Caco-2 (cell line): Measurements from ENCODE around the gene RHPN2. TPM values are rescaled to one million over a fixed set of nuclear protein-coding genes. Genes with fewer than 3 reads are reported as not detected.
A peak's percentile ranks its signal among the peaks of the same experiment; 100 is the strongest.

ENCODE experiments used
- BruUV-seq: library from RNA; stranded (reverse); fragments of 400-500 nt; replicated peaks from 2 replicates; lab custom pipeline; 2021; lab: Mats Ljungman, UMichigan
- CTCF ChIA-PET: fragments of 300-600 bp; sonication (Branson Sonifier 250); formaldehyde crosslinking; loops from one replicate; lab custom pipeline; 2022; ENCODE audit warnings: antibody characterized with exemption; lab: Charles Lee
- POLR2A ChIA-PET: fragments of 300-600 bp; sonication (Branson Sonifier 250); formaldehyde crosslinking; loops from one replicate; lab custom pipeline; 2022; ENCODE audit warnings: antibody characterized with exemption; lab: Charles Lee
- DNase-seq, 2 experiments: peaks; one replicate each; pipeline versions ENCODE4 v3.0.0 to v3.0.0-alpha.2; 2020 to 2022
- H3K27me3 ChIP-seq: replicated peaks from 2 replicates; pipeline ENCODE4 v1.6.0; 2011; ENCODE audit warnings: low read length; ENCODE audit not compliant: control insufficient read depth, insufficient read depth
- H3K36me3 ChIP-seq: 2 replicates; pipeline ENCODE4 v1.5.1; 2011; ENCODE audit warnings: low read length; ENCODE audit not compliant: control insufficient read depth, insufficient read depth
- H3K4me1 ChIP-seq: fragments of 250-450 bp; sonication (Bioruptor Pico); 2 replicates; pipeline ENCODE4 v1.5.1; 2020; ENCODE audit warnings: mild to moderate bottlenecking
- H3K4me3 ChIP-seq: 2 replicates; pipeline ENCODE4 v1.5.1; 2011; ENCODE audit warnings: low read depth, mild to moderate bottlenecking, control low read depth, low read length
- H3K9me3 ChIP-seq: fragments of 250-450 bp; sonication (Bioruptor Pico); 2 replicates; pipeline ENCODE4 v1.5.1; 2020; ENCODE audit warnings: mild to moderate bottlenecking, moderate library complexity
- H3K27ac Mint-ChIP-seq: one replicate; pipeline ENCODE4 v1.8.0; 2022; ENCODE audit warnings: mixed read lengths; ENCODE audit not compliant: unreplicated experiment
- H3K27me3 Mint-ChIP-seq: one replicate; pipeline ENCODE4 v1.8.0; 2022; ENCODE audit warnings: mixed read lengths; ENCODE audit not compliant: insufficient read depth, unreplicated experiment
- H3K36me3 Mint-ChIP-seq: one replicate; pipeline ENCODE4 v1.8.0; 2022; ENCODE audit warnings: mild to moderate bottlenecking, mixed read lengths; ENCODE audit not compliant: insufficient read depth, unreplicated experiment
- H3K4me1 Mint-ChIP-seq: one replicate; pipeline ENCODE4 v1.8.0; 2022; ENCODE audit warnings: low read depth, mixed read lengths; ENCODE audit not compliant: unreplicated experiment
- H3K4me3 Mint-ChIP-seq: one replicate; pipeline ENCODE4 v1.8.0; 2022; ENCODE audit warnings: mild to moderate bottlenecking, moderate library complexity, mixed read lengths; ENCODE audit not compliant: unreplicated experiment
- H3K9me3 Mint-ChIP-seq: one replicate; pipeline ENCODE4 v1.8.0; 2022; ENCODE audit warnings: mixed read lengths; ENCODE audit not compliant: unreplicated experiment
- CTCF ChIP-seq, 2 experiments: fragments of 200-600 bp in 1 of 2; IDR thresholded peaks; 1 replicate in 1 of 2; 2 replicates in 1 of 2; pipeline versions ENCODE4 v1.5.1 to v1.8.0; 2011 to 2022; ENCODE audit warnings: antibody characterized with exemption in 1 of 2, control low read depth in 1 of 2, inconsistent platforms in 1 of 2, low read depth in 1 of 2, low read length in 1 of 2, mild to moderate bottlenecking in 1 of 2, moderate library complexity in 1 of 2; ENCODE audit not compliant: insufficient read depth in 1 of 2, severe bottlenecking in 1 of 2, unreplicated experiment in 1 of 2
- intact Hi-C: fragments of 100-400 bp; cut with micrococcal nuclease; formaldehyde crosslinking; loops from one replicate; pipeline ENCODE4 v1.10.0; 2022; ENCODE audit not compliant: unreplicated experiment
- total RNA-seq: library from RNA; stranded (reverse); gene quantifications from 2 replicates; pipeline ENCODE4 v1.2.3, GENCODE V29; 2022

The RHPN2 gene
- total RNA-seq, 1 experiment from 2014 or later: 69.5 TPM

- Mint-ChIP-seq H3K4me3 (peak overlapping the region; percentile 38), H3K27me3 (no peaks in the 10 kb centered on the region), H3K27ac (peak overlapping the region; percentile 62), H3K4me1 (peaks cover 30% of the 10 kb centered on the region), H3K36me3 (peaks cover 66% of the 10 kb centered on the region), H3K9me3 (no peaks in the 10 kb centered on the region)
- peaks cover 25% of the 10 kb centered on the region for H3K4me1 ChIP-seq
- H3K36me3 ChIP-seq: peaks cover 4% of the 10 kb centered on the region
- CTCF ChIA-PET: interaction anchor here (0.6 kb wide), 1 partner anchor 95 kb away, joined by 3 read pairs; no protein-coding TSS in a partner anchor
- TF ChIP-seq CTCF (IDR thresholded peaks at IDR 0.05; ENCODE audit: insufficient read depth in 1 of 2, low read depth in 1 of 2, low read length in 1 of 2, severe bottlenecking in 1 of 2, unreplicated experiment in 1 of 2): peak in 1 of 2 experiments; percentile 14
- H3K27me3 ChIP-seq: no peaks in the 10 kb centered on the region
- H3K4me3 ChIP-seq: no peak overlapping the region
- BruUV-seq: no TSS peak
- POLR2A ChIA-PET: no interaction called here
- peak; percentile 37 to 54 for DNase-seq
- H3K9me3 ChIP-seq: no peaks in the 10 kb centered on the region
- intact Hi-C loops: no loop called here
Measured at GRCh38 chr19:33096005-33096404, 31.3 kb upstream of the RHPN2 start.

- CTCF ChIA-PET: interaction anchor here (0.6 kb wide), 3 partner anchors 21 to 123 kb away, joined by 3 to 5 read pairs (median 3); partner anchors contain the start of gene CEP89
- Histone ChIP-seq H3K4me1 (peaks cover 23% of the 10 kb centered on the region; the same call in 1 of the 2 replicates), H3K4me3 (no peak overlapping the region), H3K9me3 (no peaks in the 10 kb centered on the region), H3K27me3 (no peaks in the 10 kb centered on the region), H3K36me3 (peaks cover 4% of the 10 kb centered on the region)
- BruUV-seq: no TSS peak
- Mint-ChIP-seq H3K27ac (no peak overlapping the region), H3K9me3 (no peaks in the 10 kb centered on the region), H3K36me3 (peaks cover 67% of the 10 kb centered on the region), H3K4me1 (peaks cover 29% of the 10 kb centered on the region), H3K27me3 (no peaks in the 10 kb centered on the region), H3K4me3 (no peak overlapping the region)
- POLR2A ChIA-PET: no interaction called here
- no peak for TF ChIP-seq CTCF (IDR thresholded peaks at IDR 0.05; ENCODE audit: insufficient read depth in 1 of 2, low read depth in 1 of 2, low read length in 1 of 2, severe bottlenecking in 1 of 2, unreplicated experiment in 1 of 2)
- no peak for DNase-seq
- intact Hi-C loops: no loop called here
Measured at GRCh38 chr19:33094436-33095067, 29.9 kb upstream of the RHPN2 start.

DNA sequence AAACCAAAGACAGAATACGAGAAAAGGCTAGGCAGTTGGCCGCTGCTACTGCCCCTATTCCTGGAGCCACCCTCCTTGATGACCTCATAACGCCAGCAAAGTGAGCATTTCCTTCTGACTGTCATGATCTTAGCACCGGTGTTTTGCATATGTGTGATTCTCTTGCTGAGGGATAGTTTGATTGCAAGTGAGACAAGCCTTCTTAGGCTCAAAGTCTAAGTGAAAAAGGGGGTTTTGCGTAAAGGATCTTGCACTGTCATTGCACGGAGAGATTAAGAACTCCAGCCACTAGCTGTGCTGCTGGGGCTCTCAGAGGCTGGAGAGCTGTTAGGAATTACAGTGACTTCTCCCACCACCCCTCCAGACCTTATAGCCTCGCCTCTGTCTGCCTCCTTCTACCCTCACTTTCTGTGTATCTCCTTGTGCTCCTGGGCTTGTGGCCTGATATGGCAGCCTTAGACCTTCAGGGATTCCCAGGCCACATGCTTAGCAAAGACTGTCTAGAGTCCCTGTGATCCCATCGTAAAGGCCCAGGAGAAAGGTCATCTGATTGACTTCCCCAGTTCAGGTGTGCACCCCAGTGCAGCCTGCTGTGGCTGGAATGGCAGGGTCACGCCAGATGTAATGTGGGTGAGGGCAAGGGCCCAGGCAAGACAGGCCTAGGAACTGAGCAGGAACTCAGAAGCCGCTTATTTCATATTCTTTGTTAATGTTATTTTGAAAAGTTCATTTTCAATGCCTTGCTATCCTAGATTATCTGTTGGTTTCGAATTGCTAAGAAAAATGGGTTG lies 28.9 kb upstream of the RHPN2 start:
- no peak for DNase-seq
- no peak for TF ChIP-seq CTCF (IDR thresholded peaks at IDR 0.05; ENCODE audit: insufficient read depth in 1 of 2, low read depth in 1 of 2, low read length in 1 of 2, severe bottlenecking in 1 of 2, unreplicated experiment in 1 of 2)
- BruUV-seq: no TSS peak
- Histone ChIP-seq H3K27me3 (no peaks in the 10 kb centered on the region), H3K4me3 (no peak overlapping the region), H3K9me3 (no peaks in the 10 kb centered on the region), H3K4me1 (peaks cover 28% of the 10 kb centered on the region; the same call in 1 of the 2 replicates), H3K36me3 (peaks cover 4% of the 10 kb centered on the region)
- POLR2A ChIA-PET: no interaction called here
- H3K4me1 Mint-ChIP-seq: peaks cover 30% of the 10 kb centered on the region
- H3K36me3 Mint-ChIP-seq: peaks cover 67% of the 10 kb centered on the region
- CTCF ChIA-PET: no interaction called here
- H3K27me3 Mint-ChIP-seq: no peaks in the 10 kb centered on the region
- no peak overlapping the region for H3K4me3 Mint-ChIP-seq
- no peaks in the 10 kb centered on the region for H3K9me3 Mint-ChIP-seq
- intact Hi-C loops: no loop called here
- H3K27ac Mint-ChIP-seq: no peak overlapping the region
